Endothelial cell of umbilical vein (primary cell): ENCODE data around the gene SLC25A33.
A peak's percentile ranks its signal among the peaks of the same experiment; 100 is the strongest.

Experiments used
- CTCF ChIP-seq, 2 donors: IDR thresholded peaks; 1 replicate in 1 of 2; 2 replicates in 1 of 2; pipeline ENCODE4 v1.5.1; 2011; ENCODE audit warnings: low read length in 2 of 2, mild to moderate bottlenecking in 2 of 2, moderate library complexity in 2 of 2, control low read depth in 1 of 2, inconsistent platforms in 1 of 2, low read depth in 1 of 2; ENCODE audit not compliant: insufficient read depth in 1 of 2; ENCODE audit errors: extremely low read depth in 1 of 2
- MAX ChIP-seq: IDR thresholded peaks from 2 replicates; pipeline ENCODE4 v1.6.1; 2011; ENCODE audit not compliant: insufficient read depth, insufficient read length
- MYC ChIP-seq: IDR thresholded peaks from one replicate; pipeline ENCODE4 v1.6.1; 2011; ENCODE audit warnings: mild to moderate bottlenecking, low read depth, low read length

GRCh38 chr1:9539165-9539828, at the start of gene SLC25A33:
- TF ChIP-seq MAX (peak; percentile 58), CTCF (IDR thresholded peaks at IDR 0.05; ENCODE audit: extremely low read depth in 1 of 2, insufficient read depth in 1 of 2, low read depth in 1 of 2, low read length in 2 of 2) (no peak), MYC (no peak)
